Lower lobe of right lung (tissue), 2 donors: ENCODE results near the gene NBEAL2. TPM values are rescaled to one million over a fixed set of nuclear protein-coding genes. Genes with fewer than 3 reads are reported as not detected.

Experiments
- ATAC-seq, 2 donors: fragments of 200-7000 bp; cut with Tn5 transposase; one replicate each; pipeline ENCODE4 v1.9.1; 2020 to 2022; ENCODE audit warnings: mild to moderate bottlenecking in 2 of 2, moderate library complexity in 2 of 2
- DNase-seq: peaks from one replicate; pipeline ENCODE4 v3.0.0-alpha.2; 2020
- H3K27ac ChIP-seq: fragments of 200-600 bp; one replicate; pipeline ENCODE4 v1.8.0; 2022
- H3K27me3 ChIP-seq: fragments of 200-600 bp; one replicate; pipeline ENCODE4 v1.8.0; 2022; ENCODE audit warnings: low read depth
- H3K36me3 ChIP-seq: fragments of 200-600 bp; one replicate; pipeline ENCODE4 v1.8.0; 2022; ENCODE audit warnings: mild to moderate bottlenecking
- H3K4me1 ChIP-seq: fragments of 200-600 bp; one replicate; pipeline ENCODE4 v1.8.0; 2022
- H3K4me3 ChIP-seq: fragments of 200-600 bp; one replicate; pipeline ENCODE4 v1.8.0; 2022; ENCODE audit warnings: mild to moderate bottlenecking
- H3K9me3 ChIP-seq: fragments of 200-600 bp; one replicate; pipeline ENCODE4 v1.8.0; 2022
- CTCF ChIP-seq: fragments of 200-600 bp; IDR thresholded peaks from one replicate; pipeline ENCODE4 v1.8.0; 2022; ENCODE audit warnings: antibody characterized with exemption, mild to moderate bottlenecking
- intact Hi-C: fragments of 100-400 bp; cut with DNase I; formaldehyde crosslinking; loops from one replicate; pipeline ENCODE4 v1.11.0; 2022
- total RNA-seq: library from RNA; stranded (reverse); fragmentation: NEBNext Ultra II Directional; extraction: Animal tissue kit (Norgen Biotek cat#: 25700); gene quantifications from one replicate; pipeline ENCODE4 v1.2.1, GENCODE V29; 2021
- donor health status: DM: no; HTN: yes; CAD: no; lungs with severe emphysema.

NBEAL2 gene
- total RNA-seq, 1 donor from 2014 or later, result 97.0 TPM

- peaks cover 61% of the 10 kb centered on the region for H3K36me3 ChIP-seq
- DNase-seq (no peak), ATAC-seq (no peak)
Observed at GRCh38 chr3:47007001-47007400, 27.5 kb downstream of the NBEAL2 start.

GRCh38 chr3:47007482-47008233, 28.2 kb downstream of the NBEAL2 start:
- peaks cover 17% of the 10 kb centered on the region for H3K4me1 ChIP-seq
- intact Hi-C loops, result no loop called here
- no peak for ATAC-seq
- H3K27ac ChIP-seq, result no peak overlapping the region
- H3K4me3 ChIP-seq, result no peak overlapping the region
- TF ChIP-seq CTCF, result no peak
- H3K36me3 ChIP-seq, result peaks cover 55% of the 10 kb centered on the region
- H3K27me3 ChIP-seq, result no peaks in the 10 kb centered on the region
- no peak for DNase-seq
- no peaks in the 10 kb centered on the region for H3K9me3 ChIP-seq

More at GRCh38 chr3:47007001-47007400, 27.5 kb downstream of the NBEAL2 start:
- peaks cover 17% of the 10 kb centered on the region for H3K4me1 ChIP-seq
- intact Hi-C loops, result no loop called here
- no peaks in the 10 kb centered on the region for H3K27me3 ChIP-seq
- no peak overlapping the region for H3K27ac ChIP-seq
- no peak overlapping the region for H3K4me3 ChIP-seq
- TF ChIP-seq CTCF, result no peak
- H3K9me3 ChIP-seq, result no peaks in the 10 kb centered on the region

- no peaks in the 10 kb centered on the region for H3K27me3 ChIP-seq
- intact Hi-C loops, result no loop called here
- no peak for TF ChIP-seq CTCF
- no peak for ATAC-seq
- H3K36me3 ChIP-seq, result peaks cover 48% of the 10 kb centered on the region
- no peak for DNase-seq
- H3K27ac ChIP-seq, result no peak overlapping the region
- H3K9me3 ChIP-seq, result no peaks in the 10 kb centered on the region
- peaks cover 17% of the 10 kb centered on the region for H3K4me1 ChIP-seq
- peak overlapping the region; percentile 70 for H3K4me3 ChIP-seq
Observed at GRCh38 chr3:47008234-47008796, 28.8 kb downstream of the NBEAL2 start.

GRCh38 chr3:47008851-47009224, 29.4 kb downstream of the NBEAL2 start:
- Histone ChIP-seq H3K4me1 (peaks cover 17% of the 10 kb centered on the region), H3K9me3 (no peaks in the 10 kb centered on the region), H3K36me3 (peaks cover 47% of the 10 kb centered on the region), H3K4me3 (peak overlapping the region; percentile 70), H3K27ac (peak overlapping the region; percentile 90), H3K27me3 (no peaks in the 10 kb centered on the region)
- TF ChIP-seq CTCF, result no peak
- intact Hi-C loops, result no loop called here
- DNase-seq, result no peak
- ATAC-seq, result no peak

- H3K4me1 ChIP-seq, result peaks cover 17% of the 10 kb centered on the region
- H3K36me3 ChIP-seq, result peaks cover 42% of the 10 kb centered on the region
- TF ChIP-seq CTCF, result no peak
- intact Hi-C loops, result no loop called here
- peak; percentile 95 for ATAC-seq
- no peaks in the 10 kb centered on the region for H3K9me3 ChIP-seq
- peak; percentile 92 for DNase-seq
- H3K27me3 ChIP-seq, result no peaks in the 10 kb centered on the region
- peak overlapping the region; percentile 70 for H3K4me3 ChIP-seq
- peak overlapping the region; percentile 90 for H3K27ac ChIP-seq
Observed at GRCh38 chr3:47009225-47010110, 30.0 kb downstream of the NBEAL2 start.
